K562 (cell line): ENCODE results near the gene AGRN. TPM values are rescaled to one million over a fixed set of nuclear protein-coding genes. Genes with fewer than 3 reads are reported as not detected.
A peak's percentile ranks its signal among the peaks of the same experiment; 100 is the strongest.

ENCODE experiments used
- CCNT2 ChIP-seq: IDR thresholded peaks from 2 replicates; pipeline ENCODE4 v1.6.1; 2011; ENCODE audit warnings: borderline replicate concordance, low read depth, mild to moderate bottlenecking, moderate library complexity, mixed read lengths, low read length; ENCODE audit not compliant: insufficient read length; ENCODE audit errors: extremely low read depth
- HDAC1 ChIP-seq, 2 experiments: fragments of 450-650 bp; IDR thresholded peaks; 2 replicates each; pipeline ENCODE4 v1.6.1; 2016 to 2017; ENCODE audit warnings: inconsistent platforms in 1 of 2, mild to moderate bottlenecking in 1 of 2, moderate library complexity in 1 of 2
- HNRNPLL ChIP-seq: fragments of 200-400 bp; formaldehyde crosslinking; IDR thresholded peaks from 2 replicates; pipeline ENCODE4 v1.6.1; 2017; ENCODE audit warnings: low read length, low read depth, mild to moderate bottlenecking; ENCODE audit not compliant: poor library complexity, severe bottlenecking
- KLF13 ChIP-seq: fragments of 450-650 bp; IDR thresholded peaks from 2 replicates; pipeline ENCODE4 v1.6.1; 2016; ENCODE audit warnings: missing genetic modification characterization, low read depth, mild to moderate bottlenecking, missing compliant biosample characterization, moderate library complexity, borderline replicate concordance
- SIN3A ChIP-seq, 2 experiments: fragments of 150-350 bp in 1 of 2; IDR thresholded peaks; 2 replicates each; pipeline ENCODE4 v1.6.1; 2011 to 2016; ENCODE audit warnings: borderline replicate concordance in 2 of 2, low read depth in 2 of 2, low read length in 2 of 2, mild to moderate bottlenecking in 2 of 2, moderate library complexity in 2 of 2; ENCODE audit not compliant: control insufficient read depth in 1 of 2
- SP1 ChIP-seq: sonication (generic); formaldehyde crosslinking; IDR thresholded peaks from 2 replicates; pipeline ENCODE4 v1.8.1; 2022; ENCODE audit warnings: mild to moderate bottlenecking, missing genetic modification reagents
- ZNF217 ChIP-seq: sonication (generic); formaldehyde crosslinking; IDR thresholded peaks from 2 replicates; pipeline ENCODE4 v1.8.0; 2022; ENCODE audit warnings: mild to moderate bottlenecking, missing genetic modification reagents
- ZNF282 ChIP-seq: sonication (generic); formaldehyde crosslinking; IDR thresholded peaks from 2 replicates; pipeline ENCODE4 v1.8.1; 2023; ENCODE audit warnings: missing genetic modification reagents
- ZNF830 ChIP-seq: fragments of 250-450 bp; sonication (Bioruptor Pico); IDR thresholded peaks from 2 replicates; pipeline ENCODE4 v1.5.0; 2021; ENCODE audit warnings: mild to moderate bottlenecking
- polyA plus RNA-seq, 8 experiments: library from polyadenylated mRNA; depleted of rRNA in 4 of 8; stranded (reverse) in 5 of 8; unstranded in 3 of 8; fragments of >200 nt; fragmentation: Nextera tagmentation in 2 of 8; fragmentation: Illumina TruSeq in 1 of 8; extraction: Ambion mirVana in 2 of 8; extraction: Trizol in 1 of 8; gene quantifications; 2 replicates each; pipeline versions ENCODE4 v1.2.1 to v1.2.3, GENCODE V29; 2011 to 2014; ENCODE audit warnings: inconsistent platforms in 1 of 8, missing spikeins in 1 of 8
- total RNA-seq, 7 experiments: library from RNA; depleted of rRNA in 6 of 7; stranded (reverse); fragments of >200 nt in 6 of 7; fragmentation: Illumina TruSeq in 2 of 7; extraction: Trizol in 2 of 7; gene quantifications; 2 replicates each; pipeline versions ENCODE4 v1.2.1 to v1.2.3, GENCODE V29; 2011 to 2021; ENCODE audit warnings: low replicate concordance in 1 of 7
- TF ChIP-seq, protein P1 (sequence below), 2 experiments: fragments of 450-650 bp in 1 of 2; sonication (generic) in 1 of 2; formaldehyde crosslinking; conservative IDR thresholded peaks; 2 replicates each; pipeline versions ENCODE4 v1.4.0 to v1.8.1; 2020 to 2022; ENCODE audit warnings: mild to moderate bottlenecking in 1 of 2, missing genetic modification reagents in 1 of 2

The AGRN gene
- total and polyA plus RNA-seq, 9 of the 15 experiments (the other 6 are each of a cell fraction or from before 2014, with no cell fraction given), result 0.04 to 111 (median 18.1) TPM

DNA sequence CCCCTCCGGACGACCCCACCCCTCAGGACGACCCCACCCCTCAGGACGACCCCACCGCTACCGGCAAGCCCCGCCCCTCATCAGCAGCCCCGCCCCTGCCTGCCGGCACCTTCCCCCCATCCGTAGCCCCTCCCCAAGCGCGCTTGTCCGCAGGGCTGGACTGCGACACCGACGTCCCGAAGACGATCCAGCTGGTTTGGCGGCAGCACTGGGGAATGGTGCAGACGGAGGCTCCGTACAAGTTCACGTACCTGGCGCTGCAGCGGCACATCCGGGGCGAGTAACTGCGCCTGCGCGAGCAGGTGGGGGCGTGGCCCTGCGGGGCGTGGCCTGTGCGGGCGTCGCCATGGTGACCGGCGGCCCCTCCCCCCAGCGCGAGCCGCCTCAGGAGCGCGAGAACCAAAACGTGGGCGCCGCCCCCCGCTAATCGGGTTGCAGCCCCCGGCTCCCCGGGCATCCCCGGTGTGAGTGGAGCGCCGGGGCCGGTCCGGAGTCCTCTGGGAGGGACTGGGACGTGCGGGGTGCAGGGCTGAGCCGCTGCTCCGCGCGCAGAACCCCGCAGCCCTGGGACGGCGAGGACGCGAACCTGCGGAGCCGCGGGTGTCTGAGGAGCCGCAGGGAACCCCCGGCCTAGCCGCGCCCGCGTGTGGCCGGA is 49.3 kb downstream of the AGRN start (continued):
- TF ChIP-seq CCNT2, result peak; percentile 33
- peak; percentile 92 for TF ChIP-seq KLF13
- peak; percentile 92 for TF ChIP-seq SP1
- TF ChIP-seq ZNF217 (CRISPR knock-in tag), result no peak
- peak in 1 of 2 experiments; percentile 63; a peak in 1 of 4 replicates for TF ChIP-seq SIN3A (IDR thresholded peaks at IDR 0.05; ENCODE audit: borderline replicate concordance in 2 of 2, control insufficient read depth in 1 of 2, low read depth in 2 of 2, low read length in 2 of 2)
- TF ChIP-seq HNRNPLL, result peak; percentile 99
- TF ChIP-seq, protein P1, sequence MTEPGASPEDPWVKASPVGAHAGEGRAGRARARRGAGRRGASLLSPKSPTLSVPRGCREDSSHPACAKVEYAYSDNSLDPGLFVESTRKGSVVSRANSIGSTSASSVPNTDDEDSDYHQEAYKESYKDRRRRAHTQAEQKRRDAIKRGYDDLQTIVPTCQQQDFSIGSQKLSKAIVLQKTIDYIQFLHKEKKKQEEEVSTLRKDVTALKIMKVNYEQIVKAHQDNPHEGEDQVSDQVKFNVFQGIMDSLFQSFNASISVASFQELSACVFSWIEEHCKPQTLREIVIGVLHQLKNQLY (CRISPR knock-in tag; conservative IDR thresholded peaks at IDR 0.05), result 0 out of 4 replicates have a peak, but pooled peaks of 1 of the 2 experiments have one; percentile 24
- TF ChIP-seq HDAC1 (IDR thresholded peaks at IDR 0.05), result peak in 1 of 2 experiments; percentile 56; a peak in 1 of 4 replicates
- TF ChIP-seq ZNF830, result 0 out of 2 replicates have a peak, but pooled peaks have one; percentile 16
- 0 out of 2 replicates have a peak, but pooled peaks have one; percentile 67 for TF ChIP-seq ZNF282 (CRISPR knock-in tag)
